Stimulated activated CD8-positive, alpha-beta memory T cell treated with anti-CD3 and anti-CD28 coated beads, Interleukin-7, amount 100 ng/mL, for 4 hours (primary cell): Measurements from ENCODE around the gene SSB.
"Not testable (repeated sequence)": the region's sequence is repeated elsewhere in the genome, so short reads cannot be mapped to it uniquely, and the experiment has no call there.

Experiments used
- DNase-seq, 2 donors: peaks; one replicate each; pipeline ENCODE4 v3.0.0-alpha.2; 2020; ENCODE audit warnings: low read depth in 2 of 2

SSB gene

DNA sequence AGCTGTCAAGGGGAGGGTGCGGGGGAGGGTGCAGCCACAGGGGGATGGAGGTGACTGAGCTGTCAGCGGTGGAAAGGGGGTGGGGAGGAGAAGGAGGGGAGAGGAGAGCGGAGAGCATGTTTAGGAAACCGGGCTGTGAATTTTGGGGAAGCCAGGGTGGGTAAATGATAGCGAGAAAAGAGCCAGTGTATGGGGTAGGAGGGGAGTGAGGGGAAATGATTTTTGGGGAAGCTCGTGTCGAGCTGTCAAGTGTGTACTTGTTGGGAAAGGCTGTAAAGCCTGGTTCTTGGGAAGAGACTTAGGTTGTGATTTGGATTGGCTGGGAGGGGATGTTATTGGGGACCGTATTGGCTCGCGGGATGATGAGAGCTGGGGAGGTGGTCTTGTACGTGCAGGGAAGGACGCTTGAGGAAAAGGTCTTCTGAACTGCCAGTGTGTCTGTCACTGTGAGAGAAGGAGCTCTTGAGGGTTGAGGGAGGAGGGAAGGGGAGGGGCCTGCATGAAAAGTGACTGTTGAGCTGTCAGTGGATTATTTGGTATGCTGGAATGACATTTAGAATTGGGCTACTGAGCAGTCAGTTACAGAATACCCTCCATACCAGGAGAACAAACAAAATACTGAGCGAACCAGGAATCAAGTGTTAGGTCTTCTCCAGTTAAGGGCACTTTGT, 29.6 kb downstream of the SSB start:
- DNase-seq = peak; percentile 35 to 53

DNA sequence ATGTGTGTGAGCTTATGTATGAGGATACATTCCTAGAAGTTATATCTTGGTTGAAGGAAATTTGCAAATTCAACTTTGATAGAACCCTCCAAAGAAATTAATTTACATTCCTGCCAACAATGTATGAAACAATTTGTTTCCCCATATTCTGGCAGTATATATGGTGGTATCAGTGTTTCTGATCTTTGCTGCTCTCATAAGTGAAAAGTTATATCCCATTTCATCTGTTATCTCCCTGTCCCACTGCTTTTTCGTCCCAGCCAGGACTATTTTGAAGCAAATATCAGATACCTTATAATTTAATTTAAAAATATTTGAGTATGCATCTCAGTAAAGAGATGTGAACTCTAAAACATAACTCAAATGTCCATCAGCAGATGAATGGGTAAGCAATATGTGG, 35.7 kb downstream of the SSB start:
- no peak for DNase-seq

DNA sequence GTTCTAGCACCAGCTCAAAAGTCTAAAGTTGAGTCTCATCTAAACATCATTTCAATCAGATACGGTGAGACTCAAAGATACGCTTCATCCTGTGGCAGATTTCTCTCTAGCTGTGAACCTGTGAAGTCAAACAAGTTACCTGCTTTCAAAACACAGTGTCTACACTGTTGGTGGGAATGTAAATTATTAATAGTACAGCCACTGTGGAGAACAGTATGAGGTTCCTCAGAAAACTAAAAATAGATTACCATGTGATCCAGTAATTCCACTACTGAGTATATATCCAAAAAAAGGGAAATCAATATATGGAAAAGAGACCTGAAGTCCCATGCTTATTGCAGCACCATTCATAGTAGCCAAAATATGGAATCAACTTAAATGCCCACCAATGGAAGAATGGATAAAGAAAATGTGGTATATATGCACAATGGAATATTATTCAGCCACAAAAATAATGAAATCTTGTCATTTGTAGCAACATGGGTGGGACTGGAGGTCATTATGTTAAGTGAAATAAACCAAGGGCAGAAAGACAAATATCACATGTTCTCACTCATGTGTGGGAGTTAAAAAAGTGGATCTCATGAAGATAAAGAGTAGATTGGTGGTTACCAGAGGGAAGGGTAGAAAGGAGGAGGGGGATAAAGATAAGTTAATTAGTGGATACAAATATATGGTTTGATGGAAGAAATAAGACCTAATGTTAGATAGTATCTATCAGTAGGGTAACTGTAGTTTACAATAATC, 40.2 kb downstream of the SSB start:
- no peak for DNase-seq

DNA sequence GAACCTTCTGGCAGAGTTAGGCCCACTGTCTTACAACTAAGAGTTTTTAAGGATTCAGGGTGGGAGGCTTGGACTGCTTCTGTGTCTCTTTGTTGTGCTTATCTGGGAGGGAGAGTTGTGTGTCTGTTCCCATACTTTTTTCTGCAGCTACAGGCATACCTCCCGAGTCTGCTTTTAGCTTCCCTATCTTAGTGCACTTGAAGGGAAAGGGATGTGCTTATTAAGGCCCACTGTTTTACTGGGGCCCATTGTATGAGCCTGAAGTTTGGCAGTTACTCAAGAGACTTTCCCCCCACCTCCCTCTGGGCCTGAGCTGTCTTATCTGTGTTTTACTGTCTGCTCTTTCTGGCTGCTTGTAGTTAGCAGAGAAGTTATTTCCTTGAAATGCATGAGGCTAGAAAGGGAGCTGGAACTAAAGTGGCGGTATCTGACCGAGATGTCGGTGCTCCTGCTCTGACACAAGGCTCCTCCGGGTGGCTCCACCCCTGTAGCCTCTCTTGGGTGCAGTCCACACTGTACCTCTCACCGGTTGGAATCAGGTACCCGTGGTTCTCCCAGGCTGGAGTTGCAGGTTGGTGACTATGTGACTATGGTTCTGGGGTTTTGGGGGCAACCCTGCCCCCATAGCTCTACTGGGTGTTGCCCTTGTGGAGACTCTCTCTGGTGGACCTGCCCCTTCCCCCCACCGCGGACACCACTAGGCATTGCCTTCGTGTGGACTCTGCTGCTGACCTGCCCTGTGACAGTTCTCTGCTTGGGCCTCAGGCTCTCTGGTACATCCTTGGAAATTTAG, 41.5 kb downstream of the SSB start:
- no peak for DNase-seq

DNA sequence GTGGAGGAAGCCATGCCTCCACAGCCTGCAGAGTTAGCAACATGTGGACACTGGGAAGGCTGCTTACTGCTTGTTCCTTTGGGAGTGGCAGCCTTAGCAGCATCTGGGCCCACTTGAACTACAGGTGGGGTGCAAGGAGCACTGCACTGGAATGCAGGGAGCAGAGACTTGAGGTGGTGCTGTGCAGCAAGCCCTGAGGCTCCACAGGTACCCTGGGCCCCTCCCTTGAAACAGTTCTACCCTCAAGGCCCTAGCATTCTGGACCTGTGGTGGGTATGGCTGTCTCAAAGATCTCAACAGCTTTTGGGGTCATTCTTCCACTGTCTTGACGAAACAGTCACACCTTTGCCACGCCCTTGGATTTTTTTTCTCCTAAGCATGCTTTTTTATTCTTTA, 42.1 kb downstream of the SSB start:
- DNase-seq = no peak

DNA sequence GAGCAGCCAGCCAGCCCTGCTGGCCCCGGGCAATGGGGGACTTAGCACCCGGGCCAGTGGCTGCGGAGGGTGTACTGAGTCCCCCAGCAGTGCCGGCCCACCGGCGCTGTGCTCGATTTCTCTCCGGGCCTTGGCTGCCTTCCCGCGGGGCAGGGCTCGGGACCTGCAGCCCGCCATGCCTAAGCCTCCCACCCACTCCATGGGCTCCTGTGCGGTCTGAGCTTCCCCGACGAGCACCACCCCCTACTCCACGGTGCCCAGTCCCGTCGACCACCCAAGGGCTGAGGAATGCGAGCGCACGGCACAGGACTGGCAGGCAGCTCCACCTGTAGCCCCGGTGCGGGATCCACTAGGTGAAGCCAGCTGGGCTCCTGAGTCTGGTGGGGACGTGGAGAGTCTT, 43.0 kb downstream of the SSB start:
- DNase-seq = not testable (repeated sequence)

DNA sequence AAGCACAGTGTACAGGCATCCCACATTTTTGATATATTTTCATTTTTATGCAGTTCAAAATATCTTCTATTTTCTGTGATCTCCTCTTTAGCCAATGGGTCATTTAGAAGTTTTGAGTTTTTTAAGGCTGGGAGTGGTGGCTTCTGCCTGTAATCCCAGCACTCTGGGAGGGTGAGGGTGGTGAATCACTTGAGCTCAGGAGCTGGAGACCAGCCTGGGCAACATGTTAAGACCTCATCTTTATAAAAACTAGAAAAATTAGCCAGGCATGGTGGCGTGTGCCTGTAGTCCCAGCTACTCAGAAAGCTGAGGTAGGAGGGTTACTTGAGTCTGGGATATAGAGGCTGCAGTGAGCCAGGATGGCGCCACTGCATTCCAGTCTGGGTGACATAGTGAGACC, 46.3 kb downstream of the SSB start:
- DNase-seq = no peak

DNA sequence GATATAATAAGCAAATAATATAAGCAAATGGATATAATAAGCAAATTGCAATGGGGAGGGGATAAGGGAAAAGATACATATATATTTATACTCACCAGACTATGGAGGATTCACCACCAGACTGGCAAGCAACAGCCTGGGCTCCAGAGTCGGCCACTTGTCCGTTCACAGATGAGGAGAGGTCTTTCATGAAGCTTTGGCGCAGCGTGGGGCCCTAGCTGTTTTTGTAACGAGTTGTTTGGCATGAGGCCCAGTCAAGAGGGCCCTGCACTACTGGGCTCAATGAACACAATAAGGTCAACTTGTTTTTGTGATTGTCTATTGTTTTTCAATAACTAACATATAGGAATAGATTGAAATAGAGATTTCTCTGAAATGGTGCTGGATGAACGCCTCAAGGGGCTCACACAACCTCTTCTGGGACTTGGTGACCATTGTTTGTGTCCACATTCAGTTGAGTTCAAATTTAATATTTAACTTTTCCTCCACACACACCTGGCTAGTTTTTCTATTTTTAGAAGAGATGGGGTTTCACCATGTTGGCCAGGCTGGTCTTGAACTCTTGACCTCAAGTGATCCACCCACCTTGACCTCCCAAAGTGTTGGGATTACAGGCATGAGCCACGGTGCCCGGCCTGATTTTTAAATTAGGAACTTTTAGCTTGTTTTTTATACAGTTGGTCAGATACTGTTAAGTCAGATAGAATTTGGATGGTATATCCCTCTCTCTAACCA, 50.5 kb downstream of the SSB start:
- DNase-seq = not testable (repeated sequence)

DNA sequence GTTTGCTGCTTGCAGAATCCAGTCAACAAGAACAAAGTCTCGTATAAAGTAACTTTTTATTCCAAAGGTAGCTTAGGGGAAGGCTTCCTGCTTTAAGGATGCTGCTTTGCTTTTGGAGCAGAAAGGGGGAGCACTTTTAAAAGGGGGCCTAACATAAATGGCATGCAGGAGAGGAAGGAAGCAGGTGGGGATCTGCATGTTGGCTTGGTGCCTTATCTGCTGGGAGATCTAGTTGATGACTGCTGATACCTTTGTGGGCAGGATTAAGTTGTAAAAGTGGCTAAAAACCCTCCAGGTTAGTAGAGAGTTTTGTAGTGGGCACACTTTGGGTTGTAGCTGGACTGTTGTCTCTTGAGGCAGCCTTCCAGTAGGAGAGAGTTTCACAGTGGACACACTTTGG, 51.0 kb downstream of the SSB start:
- no peak for DNase-seq

DNA sequence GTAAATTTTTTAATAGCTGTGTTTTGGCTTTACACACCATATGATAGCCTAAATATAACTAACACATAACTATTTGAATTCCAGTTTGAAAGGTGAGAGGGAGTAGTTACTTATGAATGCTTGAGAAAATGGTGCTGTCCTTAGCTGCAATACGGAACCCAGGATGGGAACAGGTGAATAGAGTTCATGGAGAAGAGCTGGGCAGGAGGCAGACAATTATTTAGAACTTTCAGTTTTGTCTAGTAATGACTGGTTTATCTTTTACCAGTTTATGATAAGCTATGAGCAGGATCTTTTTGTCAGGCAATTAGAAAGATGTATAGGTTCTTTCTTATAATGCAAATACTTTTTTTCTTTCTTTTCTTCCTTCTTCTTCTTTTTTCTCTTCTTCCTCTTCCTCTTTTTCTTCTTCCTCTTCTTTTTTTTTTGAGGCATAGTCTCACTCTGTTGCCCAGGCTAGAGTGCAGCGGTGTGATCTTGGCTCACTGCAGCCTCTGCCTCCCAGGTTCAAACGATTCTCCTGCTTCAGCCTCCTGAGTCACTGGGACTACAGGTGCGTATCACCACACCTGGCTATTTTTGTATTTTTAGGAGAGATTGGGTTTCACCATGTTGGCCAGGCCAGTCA, 54.5 kb downstream of the SSB start:
- DNase-seq = no peak

DNA sequence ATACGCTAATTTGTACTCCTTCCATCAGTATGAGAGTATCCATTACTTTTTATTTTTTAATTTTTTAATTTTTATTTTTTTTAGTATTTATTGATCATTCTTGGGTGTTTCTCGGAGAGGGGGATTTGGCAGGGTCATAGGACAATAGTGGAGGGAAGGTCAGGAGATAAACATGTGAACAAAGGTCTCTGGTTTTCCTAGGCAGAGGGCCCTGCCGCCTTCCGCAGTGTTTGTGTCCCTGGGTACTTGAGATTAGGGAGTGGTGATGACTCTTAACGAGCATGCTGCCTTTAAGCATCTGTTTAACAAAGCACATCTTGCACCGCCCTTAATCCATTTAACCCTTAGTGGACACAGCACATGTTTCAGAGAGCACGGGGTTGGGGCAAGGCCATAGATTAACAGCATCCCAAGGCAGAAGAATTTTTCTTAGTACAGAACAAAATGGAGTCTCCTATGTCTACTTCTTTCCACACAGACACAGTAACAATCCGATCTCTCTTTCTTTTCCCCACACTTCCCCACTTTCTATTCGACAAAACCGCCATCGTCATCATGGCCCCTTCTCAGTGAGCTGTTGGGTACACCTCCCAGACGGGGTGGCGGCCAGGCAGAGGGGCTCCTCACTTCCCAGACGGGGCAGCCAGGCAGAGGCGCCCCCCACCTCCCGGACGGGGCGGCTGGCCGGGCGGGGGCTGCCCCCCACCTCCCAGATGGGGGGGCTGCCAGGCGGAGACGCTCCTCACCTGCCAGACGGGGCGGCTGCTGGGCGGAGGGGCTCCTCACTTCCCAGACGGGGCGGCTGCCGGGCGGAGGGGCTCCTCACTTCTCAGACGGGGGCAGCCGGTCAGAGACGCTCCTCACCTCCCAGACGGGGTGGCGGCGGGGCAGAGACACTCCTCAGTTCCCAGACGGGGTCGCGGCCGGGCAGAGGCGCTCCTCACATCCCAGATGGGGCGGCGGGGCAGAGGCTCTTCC, 56.9 kb downstream of the SSB start:
- DNase-seq = not testable (repeated sequence)

DNA sequence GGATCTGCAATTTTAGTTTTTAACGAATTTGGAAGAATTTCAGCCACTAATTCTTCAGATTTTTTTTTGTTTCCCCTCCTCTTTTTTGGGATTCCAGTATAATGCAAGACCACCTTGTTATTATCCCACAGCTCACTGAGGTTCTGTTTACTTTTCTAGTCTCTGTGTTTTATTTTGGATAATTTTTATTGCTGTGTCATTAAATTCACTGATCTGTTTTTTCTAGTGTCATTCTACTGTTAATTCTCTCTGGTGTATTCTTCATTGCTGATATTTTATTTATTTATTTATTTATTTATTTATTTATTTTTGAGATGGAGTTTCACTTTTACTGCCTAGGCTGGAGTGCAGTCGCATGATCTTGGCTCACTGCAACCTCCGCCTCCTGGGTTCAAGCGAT, 60.8 kb downstream of the SSB start:
- DNase-seq = no peak

DNA sequence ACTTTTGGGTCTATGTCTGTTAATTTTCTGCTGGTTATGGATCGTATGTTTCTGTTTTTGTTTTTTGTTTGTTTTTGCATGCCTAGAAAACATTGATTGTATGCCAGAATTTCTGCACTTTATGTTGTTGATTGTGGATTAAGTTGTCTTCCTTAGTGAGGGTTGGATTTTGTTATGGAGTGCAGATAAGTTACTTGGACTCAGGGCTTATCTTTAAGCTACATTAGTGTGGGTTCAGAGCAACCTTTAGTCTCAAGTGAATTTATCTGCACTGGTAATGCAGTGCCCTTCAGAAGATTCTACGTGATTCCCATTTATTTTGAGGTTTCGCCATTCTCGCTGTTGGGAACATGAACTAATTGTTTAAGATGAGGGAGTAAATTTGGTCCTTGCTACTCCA, 61.5 kb downstream of the SSB start:
- DNase-seq = no peak
